IMR-90 (cell line): ENCODE measurements around the gene RASSF3. TPM values are rescaled to one million over a fixed set of nuclear protein-coding genes. Genes with fewer than 3 reads are reported as not detected.

Experiments used
- ATAC-seq: fragments of 200-7000 bp; cut with Tn5 transposase; 2 replicates; pipeline ENCODE4 v1.9.1; 2020; ENCODE audit warnings: low read depth, mild to moderate bottlenecking, moderate library complexity
- BruUV-seq: library from RNA; stranded (reverse); fragments of 400-500 nt; replicated peaks from 2 replicates; lab custom pipeline; 2021; lab: Mats Ljungman, UMichigan
- CTCF ChIA-PET: fragments of 300-600 bp; formaldehyde crosslinking; extraction: SDS; loops from one replicate; lab custom pipeline; 2021; ENCODE audit warnings: antibody characterized with exemption; lab: Yijun Ruan, JAX
- POLR2A ChIA-PET: fragments of 300-600 bp; sonication (Branson Sonifier 250); formaldehyde crosslinking; loops from one replicate; lab custom pipeline; 2022; ENCODE audit warnings: antibody characterized with exemption; ENCODE audit not compliant: unreplicated experiment; lab: Charles Lee
- DNase-seq: peaks from one replicate; pipeline ENCODE4 v3.0.0; 2013
- H2AFZ ChIP-seq: replicated peaks from 2 replicates; pipeline ENCODE3; 2013; ENCODE audit warnings: low read length, mild to moderate bottlenecking; ENCODE audit not compliant: poor library complexity
- H2AK5ac ChIP-seq: 2 replicates; pipeline ENCODE4 v1.6.1; 2013; ENCODE audit warnings: low read depth, low read length, inconsistent platforms
- H2AK9ac ChIP-seq: replicated peaks from 2 replicates; pipeline ENCODE3; 2013; ENCODE audit warnings: mild to moderate bottlenecking, low read depth, low read length, moderate library complexity; ENCODE audit not compliant: poor library complexity
- H2BK120ac ChIP-seq: 2 replicates; pipeline ENCODE4 v1.6.1; 2013; ENCODE audit warnings: low read depth, low read length, inconsistent platforms
- H2BK15ac ChIP-seq: 3 replicates; pipeline ENCODE4 v1.6.1; 2013; ENCODE audit warnings: low read depth, low read length, inconsistent platforms
- H2BK20ac ChIP-seq: 2 replicates; pipeline ENCODE4 v1.6.1; 2013; ENCODE audit warnings: low read depth, mild to moderate bottlenecking, inconsistent platforms, low read length, moderate library complexity
- H2BK5ac ChIP-seq: 2 replicates; pipeline ENCODE4 v1.6.1; 2013; ENCODE audit warnings: mild to moderate bottlenecking, low read depth, low read length, inconsistent platforms; ENCODE audit not compliant: poor library complexity, severe bottlenecking
- H3K14ac ChIP-seq: replicated peaks from 2 replicates; pipeline ENCODE4 v1.6.1; 2013; ENCODE audit warnings: low read depth, low read length, inconsistent platforms
- H3K18ac ChIP-seq: 2 replicates; pipeline ENCODE4 v1.6.1; 2013; ENCODE audit warnings: low read depth, low read length, control low read depth
- H3K23ac ChIP-seq: 2 replicates; pipeline ENCODE4 v1.6.1; 2013; ENCODE audit warnings: low read depth, low read length, inconsistent platforms
- H3K27ac ChIP-seq: 2 replicates; pipeline ENCODE4 v1.5.1; 2013; ENCODE audit warnings: mild to moderate bottlenecking, control low read depth, low read length; ENCODE audit not compliant: insufficient read depth
- H3K27me3 ChIP-seq: 2 replicates; pipeline ENCODE4 v1.6.1; 2013; ENCODE audit warnings: low read length; ENCODE audit not compliant: control insufficient read depth, insufficient read depth
- H3K36me3 ChIP-seq: 2 replicates; pipeline ENCODE4 v1.6.1; 2013; ENCODE audit warnings: low read length, mixed read lengths; ENCODE audit not compliant: control insufficient read depth, insufficient read depth
- H3K4ac ChIP-seq: 2 replicates; pipeline ENCODE4 v1.6.1; 2013; ENCODE audit warnings: low read depth, low read length, inconsistent platforms
- H3K4me1 ChIP-seq: 2 replicates; pipeline ENCODE4 v1.6.1; 2013; ENCODE audit warnings: low read length, mixed read lengths; ENCODE audit not compliant: control insufficient read depth, insufficient read depth
- H3K4me2 ChIP-seq: 2 replicates; pipeline ENCODE4 v1.6.1; 2013; ENCODE audit warnings: low read depth, mild to moderate bottlenecking, control low read depth, low read length, moderate library complexity
- H3K4me3 ChIP-seq: 2 replicates; pipeline ENCODE4 v1.5.1; 2013; ENCODE audit warnings: low read depth, mild to moderate bottlenecking, control low read depth, low read length, moderate library complexity; ENCODE audit not compliant: insufficient read depth
- H3K56ac ChIP-seq: 2 replicates; pipeline ENCODE4 v1.6.1; 2013; ENCODE audit warnings: low read length, inconsistent platforms; ENCODE audit not compliant: insufficient read depth; ENCODE audit errors: extremely low read depth
- H3K79me1 ChIP-seq, 2 experiments: 2 replicates each; pipeline ENCODE4 v1.6.1; 2013; ENCODE audit warnings: low read length in 2 of 2, inconsistent platforms in 1 of 2, low read depth in 1 of 2
- H3K9ac ChIP-seq: 2 replicates; pipeline ENCODE4 v1.6.1; 2013; ENCODE audit warnings: low read depth, low read length, control low read depth
- H3K9me1 ChIP-seq: 2 replicates; pipeline ENCODE4 v1.6.1; 2013; ENCODE audit warnings: low read length, inconsistent platforms; ENCODE audit not compliant: insufficient read depth
- H3K9me3 ChIP-seq: 2 replicates; pipeline ENCODE4 v1.6.1; 2013; ENCODE audit warnings: low read length; ENCODE audit not compliant: control insufficient read depth, insufficient read depth
- H4K20me1 ChIP-seq: 2 replicates; pipeline ENCODE4 v1.6.1; 2013; ENCODE audit warnings: low read length, inconsistent platforms; ENCODE audit not compliant: insufficient read depth
- H4K5ac ChIP-seq: 2 replicates; pipeline ENCODE4 v1.6.1; 2013; ENCODE audit warnings: mild to moderate bottlenecking, low read depth, low read length, control low read depth
- H4K8ac ChIP-seq, 2 experiments: 2 replicates each; pipeline ENCODE4 v1.6.1; 2013; ENCODE audit warnings: low read depth in 2 of 2, low read length in 2 of 2, control low read depth in 1 of 2, inconsistent platforms in 1 of 2
- H4K91ac ChIP-seq: 2 replicates; pipeline ENCODE4 v1.6.1; 2013; ENCODE audit warnings: low read depth, low read length, inconsistent platforms; ENCODE audit not compliant: insufficient read depth
- CEBPB ChIP-seq: IDR thresholded peaks from 2 replicates; pipeline ENCODE4 v1.6.1; 2012; ENCODE audit warnings: low read depth, low read length, improper control_type of control experiment
- FOS ChIP-seq: fragments of 150-350 bp; IDR thresholded peaks from 2 replicates; pipeline ENCODE4 v1.6.1; 2016; ENCODE audit warnings: low read depth, low read length
- dilution Hi-C: fragments of 300-500 bp; cut with HindIII; formaldehyde crosslinking; loops from one replicate; pipeline ENCODE4 v1.14.3; 2018; ENCODE audit warnings: low sequenced_read_pairs; ENCODE audit not compliant: unreplicated experiment
- in situ Hi-C: fragments of 300-500 bp; cut with MboI; formaldehyde crosslinking; loops from 3 replicates; pipeline ENCODE4 v1.14.3; 2019; ENCODE audit warnings: low sequenced_read_pairs, inconsistent platforms, mixed read lengths
- intact Hi-C: fragments of 100-400 bp; cut with micrococcal nuclease; formaldehyde crosslinking; loops from 2 replicates; pipeline ENCODE4 v1.10.0; 2022
- polyA plus RNA-seq, 3 experiments: library from polyadenylated mRNA; depleted of rRNA; stranded (reverse); fragments of >200 nt; gene quantifications; 2 replicates each; pipeline ENCODE4 v1.2.3, GENCODE V29; 2012; ENCODE audit warnings: low replicate concordance in 1 of 3
- total RNA-seq: library from RNA; depleted of rRNA; stranded (reverse); fragments of >200 nt; gene quantifications from 2 replicates; pipeline ENCODE4 v1.2.3, GENCODE V29; 2012

RASSF3 gene
- total and polyA plus RNA-seq, 2 of the 4 experiments (the other 2 are of a cell fraction), result 18.7 to 39.3 TPM

DNA sequence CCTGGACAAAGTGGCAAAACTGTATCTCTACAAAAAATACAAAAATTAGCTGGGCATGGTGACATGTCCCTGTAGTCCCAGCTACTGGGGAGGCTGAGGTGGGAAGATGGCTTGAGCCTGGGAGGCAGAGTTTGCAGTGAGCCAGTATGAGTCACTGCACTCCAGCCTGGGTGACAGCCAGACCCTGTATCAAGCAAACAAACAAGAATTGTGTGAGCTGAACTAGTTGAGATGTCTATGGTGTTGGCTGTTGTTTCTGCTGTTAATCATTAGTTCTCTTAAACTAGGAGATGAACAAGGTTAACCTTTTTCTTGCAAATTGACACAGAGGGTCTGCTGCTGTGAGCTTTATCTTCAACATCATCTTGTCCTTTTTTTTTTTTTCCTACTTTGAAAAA lies 23.6 kb downstream of the RASSF3 start:
- peak; percentile 71 for ATAC-seq
- Histone ChIP-seq H3K9me3 (peaks cover 7% of the 10 kb centered on the region), H3K14ac (no peak overlapping the region), H2BK120ac (no peak overlapping the region), H2BK20ac (no peak overlapping the region), H3K4me2 (no peak overlapping the region), H4K91ac (no peak overlapping the region), H3K4me1 (peaks cover 13% of the 10 kb centered on the region), H3K27ac (no peak overlapping the region), H3K79me1 (peaks cover 40 to 86% of the 10 kb centered on the region in 2 experiments), H2BK15ac (no peak overlapping the region), H4K5ac (no peak overlapping the region), H3K56ac (no peak overlapping the region), H3K9me1 (peaks cover 22% of the 10 kb centered on the region), H3K36me3 (peaks cover 1% of the 10 kb centered on the region), H3K9ac (no peak overlapping the region), H2AK9ac (no peak overlapping the region), H2AFZ (no peak overlapping the region), H4K20me1 (peaks cover 24% of the 10 kb centered on the region; the same call in 1 of the 2 replicates), H3K4me3 (no peak overlapping the region), H2BK5ac (no peak overlapping the region), H3K23ac (no peak overlapping the region), H3K18ac (no peak overlapping the region), H4K8ac (no peak overlapping the region), H2AK5ac (no peak overlapping the region; the same call in 1 of the 2 replicates), H3K27me3 (no peaks in the 10 kb centered on the region), H3K4ac (no peak overlapping the region)
- intact Hi-C loops, result no loop called here
- BruUV-seq, result no TSS peak
- ChIA-PET CTCF (interaction anchor here (0.6 to 0.7 kb wide), 2 partner anchors 9 to 65 kb away, joined by 3 to 6 read pairs; no protein-coding TSS in a partner anchor), POLR2A (no interaction called here)
- in situ Hi-C loops, result no loop called here
- TF ChIP-seq FOS, result peak; percentile 43; the same call in 1 of the 2 replicates
- TF ChIP-seq CEBPB, result no peak
- DNase-seq, result peak; percentile 83
- dilution Hi-C loops, result no loop called here
